GM21576 (cell line): Measurements from ENCODE around the gene RPS16.
A peak's percentile ranks its signal among the peaks of the same experiment; 100 is the strongest.

ENCODE experiments used
- ATAC-seq: cut with Tn5 transposase; IDR thresholded peaks from one replicate; pipeline ENCODE4 v1.9.1; 2021; ENCODE audit warnings: mild to moderate bottlenecking, moderate library complexity; ENCODE audit not compliant: unreplicated experiment

Gene RPS16

DNA sequence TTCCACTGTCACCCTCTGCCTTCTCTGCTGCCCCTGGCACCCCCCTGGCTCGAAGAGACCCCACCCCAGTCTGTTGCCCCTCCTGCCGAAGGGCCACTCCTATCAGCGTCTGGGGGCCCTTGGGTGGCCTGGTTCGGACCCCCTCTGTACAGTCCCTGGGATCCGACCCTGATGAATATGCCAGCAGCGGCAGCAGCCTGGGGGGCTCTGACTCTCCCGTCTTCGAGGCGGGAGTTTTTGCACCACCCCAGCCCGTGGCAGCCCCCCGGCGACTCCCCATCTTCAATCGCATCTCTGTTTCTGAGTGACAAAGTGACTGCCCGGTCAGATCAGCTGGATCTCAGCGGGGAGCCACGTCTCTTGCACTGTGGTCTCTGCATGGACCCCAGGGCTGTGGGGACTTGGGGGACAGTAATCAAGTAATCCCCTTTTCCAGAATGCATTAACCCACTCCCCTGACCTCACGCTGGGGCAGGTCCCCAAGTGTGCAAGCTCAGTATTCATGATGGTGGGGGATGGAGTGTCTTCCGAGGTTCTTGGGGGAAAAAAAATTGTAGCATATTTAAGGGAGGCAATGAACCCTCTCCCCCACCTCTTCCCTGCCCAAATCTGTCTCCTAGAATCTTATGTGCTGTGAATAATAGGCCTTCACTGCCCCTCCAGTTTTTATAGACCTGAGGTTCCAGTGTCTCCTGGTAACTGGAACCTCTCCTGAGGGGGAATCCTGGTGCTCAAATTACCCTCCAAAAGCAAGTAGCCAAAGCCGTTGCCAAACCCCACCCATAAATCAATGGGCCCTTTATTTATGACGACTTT, 27.1 kb downstream of the RPS16 start:
- ATAC-seq, result no peak

DNA sequence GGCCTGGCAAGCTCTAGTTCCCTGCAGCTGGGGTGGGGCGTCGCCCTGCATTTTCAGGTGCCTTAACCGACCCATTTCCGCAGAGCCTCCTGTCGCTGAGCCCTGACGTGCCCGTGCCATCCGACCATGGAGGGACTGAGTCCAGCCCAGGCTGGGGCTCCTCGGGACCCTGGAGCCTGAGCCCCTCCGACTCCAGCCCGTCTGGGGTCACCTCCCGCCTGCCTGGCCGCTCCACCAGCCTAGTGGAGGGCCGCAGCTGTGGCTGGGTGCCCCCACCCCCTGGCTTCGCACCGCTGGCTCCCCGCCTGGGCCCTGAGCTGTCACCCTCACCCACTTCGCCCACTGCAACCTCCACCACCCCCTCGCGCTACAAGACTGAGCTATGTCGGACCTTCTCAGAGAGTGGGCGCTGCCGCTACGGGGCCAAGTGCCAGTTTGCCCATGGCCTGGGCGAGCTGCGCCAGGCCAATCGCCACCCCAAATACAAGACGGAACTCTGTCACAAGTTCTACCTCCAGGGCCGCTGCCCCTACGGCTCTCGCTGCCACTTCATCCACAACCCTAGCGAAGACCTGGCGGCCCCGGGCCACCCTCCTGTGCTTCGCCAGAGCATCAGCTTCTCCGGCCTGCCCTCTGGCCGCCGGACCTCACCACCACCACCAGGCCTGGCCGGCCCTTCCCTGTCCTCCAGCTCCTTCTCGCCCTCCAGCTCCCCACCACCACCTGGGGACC, 27.9 kb downstream of the RPS16 start:
- ATAC-seq, result no peak

- ATAC-seq, result no peak
Measured at GRCh38 chr19:39407410-39407659, 28.4 kb downstream of the RPS16 start.

GRCh38 chr19:39406656-39407409, 28.9 kb downstream of the RPS16 start, which contains the start of gene ZFP36:
Gene ZFP36, plus strand, starts transcription at chr19:39406847. Its CDS starts 58 bp downstream, at chr19:39406905.
- ATAC-seq, result no peak

DNA sequence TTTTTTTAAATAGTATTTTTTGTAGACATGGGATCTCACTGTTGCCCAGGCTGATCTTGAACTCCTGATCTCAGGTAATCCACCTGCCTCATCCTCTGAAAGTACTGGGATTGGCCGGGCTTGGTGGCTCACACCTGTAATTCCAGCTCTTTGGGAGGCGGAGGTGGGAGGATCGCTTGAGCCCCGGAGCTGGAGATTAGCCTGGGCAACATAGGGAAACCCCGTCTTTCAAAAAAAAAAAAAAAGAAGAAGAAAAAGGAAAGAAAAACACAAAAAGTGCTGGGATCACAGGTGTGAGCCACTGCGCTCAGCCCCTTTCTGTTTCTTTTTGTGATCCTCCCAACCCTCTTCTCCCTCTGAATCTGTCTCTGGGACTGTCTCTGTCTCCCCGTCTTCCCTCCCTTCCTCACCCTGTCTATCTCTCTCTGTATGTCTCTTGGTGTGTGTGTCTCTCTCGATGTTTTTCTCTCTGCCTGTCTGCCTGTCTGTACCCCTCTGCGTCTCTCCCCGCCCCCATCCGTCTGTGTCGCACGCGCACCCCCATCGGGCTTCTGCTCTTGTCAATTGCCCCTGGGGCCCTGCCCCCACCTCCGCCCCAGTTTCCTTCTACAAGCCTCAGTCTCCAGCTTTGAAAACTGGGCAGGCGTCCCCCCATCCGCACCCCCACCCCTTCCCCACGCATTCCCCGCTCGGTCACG, 29.6 kb downstream of the RPS16 start:
- ATAC-seq, result no peak

GRCh38 chr19:39405261-39405957, 30.3 kb downstream of the RPS16 start:
- ATAC-seq, result no peak

- ATAC-seq, result peak; percentile 14
Measured at GRCh38 chr19:39403331-39404312, 32.1 kb downstream of the RPS16 start.

- ATAC-seq, result no peak
Measured at GRCh38 chr19:39402346-39403300, 33.1 kb downstream of the RPS16 start.

- no peak for ATAC-seq
Measured at GRCh38 chr19:39401549-39402345, 34.0 kb downstream of the RPS16 start.

DNA sequence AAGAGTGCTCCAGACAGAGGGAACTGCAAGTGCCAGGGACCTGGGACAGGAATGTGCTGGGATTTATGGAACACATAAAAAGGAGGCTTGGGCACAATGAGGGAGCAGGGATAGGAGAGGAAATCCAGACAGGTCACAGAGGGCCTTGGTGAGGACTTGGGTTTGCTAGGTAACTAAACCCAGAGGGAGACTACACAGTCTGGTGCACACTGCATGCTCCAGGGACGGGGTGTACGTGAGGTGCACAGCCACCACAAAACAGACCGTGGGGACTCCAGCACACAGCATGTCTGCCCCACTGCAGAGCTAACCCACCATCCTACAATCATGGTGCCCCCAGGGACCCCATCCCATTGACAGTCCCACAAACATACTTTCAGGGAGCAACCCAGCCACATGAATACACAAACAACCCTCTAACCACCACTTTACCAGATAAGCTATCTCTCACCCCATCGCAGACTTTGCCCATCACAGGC, 34.6 kb downstream of the RPS16 start:
- no peak for ATAC-seq

- ATAC-seq, result no peak
Measured at GRCh38 chr19:39400061-39400460, 35.7 kb downstream of the RPS16 start.

- ATAC-seq, result no peak
Measured at GRCh38 chr19:39399668-39400050, 36.1 kb downstream of the RPS16 start.

- no peak for ATAC-seq
Measured at GRCh38 chr19:39398297-39398864, 37.4 kb downstream of the RPS16 start.

DNA sequence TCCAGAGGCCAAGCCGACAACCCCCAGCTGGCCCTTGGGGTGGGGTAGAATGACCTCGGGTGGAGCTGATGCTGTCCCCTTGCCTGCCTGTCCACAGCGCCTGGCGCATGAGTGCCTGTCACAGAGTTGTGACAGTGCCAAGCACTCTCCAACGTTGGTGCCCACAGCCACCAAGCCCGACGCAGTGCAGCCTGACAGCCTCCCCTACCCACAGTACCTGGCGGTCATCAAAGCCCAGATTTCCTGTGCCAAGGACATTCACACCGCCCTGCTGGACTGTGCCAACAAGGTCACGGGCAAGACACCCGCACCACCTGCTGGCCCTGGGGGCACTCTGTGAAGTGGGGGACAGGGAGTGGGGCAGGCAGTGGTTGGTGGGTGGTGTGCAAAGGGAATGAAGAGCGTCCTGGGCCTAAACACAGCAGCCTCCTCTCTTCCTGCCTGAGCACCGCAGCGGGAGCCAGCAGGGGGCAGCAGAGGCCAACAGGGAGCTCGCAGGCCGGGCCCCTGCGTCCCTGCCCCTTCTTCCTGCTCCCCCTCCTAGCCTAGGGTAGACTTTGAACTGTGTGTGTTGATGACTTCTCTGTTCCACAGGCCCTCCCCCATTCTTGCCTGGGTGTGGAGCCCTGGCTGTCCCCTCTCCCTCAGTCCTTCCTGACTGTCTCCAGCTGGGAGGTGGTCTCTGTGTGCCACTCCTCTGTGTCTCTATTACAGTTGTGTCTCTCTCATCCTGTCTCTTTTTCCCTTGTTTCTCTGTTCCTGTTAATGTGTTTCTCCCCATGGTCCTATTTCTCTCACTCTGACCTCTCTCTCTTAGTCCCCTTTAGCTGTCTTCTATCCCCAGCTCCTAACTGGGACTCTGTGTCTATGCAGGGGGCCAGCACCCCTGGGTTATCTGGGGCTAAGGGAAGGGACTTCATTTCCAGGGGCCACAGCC, 38.1 kb downstream of the RPS16 start:
- ATAC-seq, result peak; percentile 40

DNA sequence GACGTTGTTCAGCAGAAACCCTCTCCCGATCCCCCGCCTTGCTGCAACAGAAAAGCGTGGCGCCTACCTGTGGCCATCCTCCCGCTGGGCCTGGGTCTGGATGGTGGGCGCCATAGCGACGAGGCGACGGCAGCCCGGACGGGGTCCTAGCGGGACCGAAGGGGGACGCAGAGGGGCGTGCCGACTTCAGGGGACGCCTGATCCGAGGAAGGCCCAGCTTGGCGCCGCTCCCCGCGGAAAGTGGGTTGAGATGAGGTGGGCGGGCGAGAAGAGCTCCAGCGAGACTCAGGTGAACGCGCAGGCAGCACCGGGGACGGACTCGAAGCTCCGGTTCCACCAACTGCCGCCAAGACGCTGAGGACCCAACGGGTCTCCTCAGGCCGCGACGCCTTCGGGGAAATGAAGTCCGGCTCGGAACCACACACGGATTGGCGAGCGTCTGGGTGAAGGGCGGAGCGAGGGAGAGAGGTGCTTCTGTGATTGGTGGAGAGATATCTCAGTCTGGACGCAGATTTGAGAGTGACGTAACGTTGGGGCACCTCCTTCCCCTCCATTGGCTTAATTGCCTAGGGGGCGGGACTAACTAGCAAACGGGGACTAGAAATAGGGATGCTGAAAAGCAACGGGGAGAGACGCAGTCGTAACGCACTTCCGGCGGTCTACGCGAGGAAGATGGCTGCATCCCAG, 44.9 kb downstream of the RPS16 start, which contains the start of the genes MED29 and PAF1:
TSS of gene MED29 (plus strand) at position 628 of the 687 bp plus-strand sequence. CDS start at position 673, 45 bp downstream.
TSS of gene PAF1 (minus strand) at position 356 of the 687 bp plus-strand sequence. CDS start at position 114, 242 bp downstream.
- ATAC-seq, result peak; percentile 84
